Measurements from ENCODE around the gene PWWP2A.

PWWP2A gene

DNA sequence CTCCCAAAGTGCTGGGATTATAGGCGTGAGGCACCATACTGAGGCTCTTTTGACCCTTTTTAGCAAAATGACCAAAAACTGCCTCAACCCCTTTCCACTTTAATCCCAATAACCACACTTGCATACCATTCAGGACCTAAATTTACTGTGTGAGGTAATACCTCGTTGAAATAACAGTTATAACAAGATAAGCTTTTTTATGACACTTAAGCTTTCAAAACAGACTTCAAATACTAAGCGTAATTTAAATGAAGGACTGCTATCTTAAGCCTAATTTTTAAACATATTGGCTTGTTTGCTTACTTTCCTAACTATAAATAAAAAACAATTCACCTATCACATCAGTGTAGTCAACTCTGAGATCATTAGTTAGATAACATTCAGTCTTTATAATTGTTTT is 37.8 kb downstream of the PWWP2A start:
- no peaks in the 10 kb centered on the region for H3K4me1 ChIP-seq (ENCODE audit: low read length)
- no peaks in the 10 kb centered on the region for H3K27me3 ChIP-seq (replicated peaks; ENCODE audit: insufficient read depth, low read length)
- no peak overlapping the region for H3K4me3 ChIP-seq (ENCODE audit: low read length)
- no peaks in the 10 kb centered on the region for H3K79me2 ChIP-seq (ENCODE audit: low read length)
- H3K36me3 ChIP-seq (replicated peaks; ENCODE audit: insufficient read depth, low read length), result no peaks in the 10 kb centered on the region
- H3K27ac ChIP-seq (ENCODE audit: low read length), result no peak overlapping the region
- no peak for DNase-seq
- H3K9me3 ChIP-seq (replicated peaks; ENCODE audit: insufficient read depth, low read length), result no peaks in the 10 kb centered on the region
- no peak overlapping the region for H3K9ac ChIP-seq (ENCODE audit: low read length)
- H4K20me1 ChIP-seq (ENCODE audit: insufficient read depth, low read length), result no peaks in the 10 kb centered on the region
- no peak overlapping the region for H2AFZ ChIP-seq (ENCODE audit: low read length)
- H3F3A ChIP-seq (ENCODE audit: insufficient read depth, low read length), result no peaks in the 10 kb centered on the region
- no peak overlapping the region for H3K4me2 ChIP-seq (ENCODE audit: low read depth, low read length)
- TF ChIP-seq EZH2phosphoT487 (IDR thresholded peaks at IDR 0.05; ENCODE audit: low read length), result no peak
- TF ChIP-seq EZH2 (optimal IDR thresholded peaks at IDR 0.05; ENCODE audit: low read depth, low read length), result no peak
- TF ChIP-seq, protein P1, sequence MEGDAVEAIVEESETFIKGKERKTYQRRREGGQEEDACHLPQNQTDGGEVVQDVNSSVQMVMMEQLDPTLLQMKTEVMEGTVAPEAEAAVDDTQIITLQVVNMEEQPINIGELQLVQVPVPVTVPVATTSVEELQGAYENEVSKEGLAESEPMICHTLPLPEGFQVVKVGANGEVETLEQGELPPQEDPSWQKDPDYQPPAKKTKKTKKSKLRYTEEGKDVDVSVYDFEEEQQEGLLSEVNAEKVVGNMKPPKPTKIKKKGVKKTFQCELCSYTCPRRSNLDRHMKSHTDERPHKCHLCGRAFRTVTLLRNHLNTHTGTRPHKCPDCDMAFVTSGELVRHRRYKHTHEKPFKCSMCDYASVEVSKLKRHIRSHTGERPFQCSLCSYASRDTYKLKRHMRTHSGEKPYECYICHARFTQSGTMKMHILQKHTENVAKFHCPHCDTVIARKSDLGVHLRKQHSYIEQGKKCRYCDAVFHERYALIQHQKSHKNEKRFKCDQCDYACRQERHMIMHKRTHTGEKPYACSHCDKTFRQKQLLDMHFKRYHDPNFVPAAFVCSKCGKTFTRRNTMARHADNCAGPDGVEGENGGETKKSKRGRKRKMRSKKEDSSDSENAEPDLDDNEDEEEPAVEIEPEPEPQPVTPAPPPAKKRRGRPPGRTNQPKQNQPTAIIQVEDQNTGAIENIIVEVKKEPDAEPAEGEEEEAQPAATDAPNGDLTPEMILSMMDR (IDR thresholded peaks at IDR 0.05; ENCODE audit: low read length), result no peak
- no peaks in the 10 kb centered on the region for H3K9me2 ChIP-seq (replicated peaks; ENCODE audit: insufficient read depth, low read length)

DNA sequence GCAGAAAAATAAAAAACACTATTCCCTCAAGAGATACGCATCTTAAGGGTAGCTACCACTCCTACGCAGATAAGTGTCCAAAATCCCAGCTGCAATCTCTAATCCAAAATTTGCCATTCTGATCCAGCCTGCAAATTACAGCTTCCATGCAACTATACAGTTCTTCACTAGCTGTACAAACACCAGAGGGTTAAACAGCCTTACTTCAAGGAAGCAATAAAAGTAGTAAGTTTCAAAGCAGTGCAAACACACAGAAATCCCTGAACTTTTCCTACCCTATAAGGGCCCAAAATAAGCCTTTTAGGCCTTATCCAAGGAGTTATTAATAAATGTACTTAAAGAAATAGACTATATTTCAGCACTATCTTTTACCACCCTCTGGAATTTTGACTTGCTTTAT is 39.5 kb downstream of the PWWP2A start:
- TF ChIP-seq EZH2phosphoT487 (IDR thresholded peaks at IDR 0.05; ENCODE audit: low read length) (no peak), EZH2 (optimal IDR thresholded peaks at IDR 0.05; ENCODE audit: low read depth, low read length) (no peak)
- TF ChIP-seq, protein P1 (IDR thresholded peaks at IDR 0.05; ENCODE audit: low read length), result no peak
- H3K4me3 ChIP-seq (ENCODE audit: low read length), result no peak overlapping the region
- H3K4me2 ChIP-seq (ENCODE audit: low read depth, low read length), result no peak overlapping the region
- H3K27ac ChIP-seq (ENCODE audit: low read length), result no peak overlapping the region
- H3K79me2 ChIP-seq (ENCODE audit: low read length), result no peaks in the 10 kb centered on the region
- no peak overlapping the region for H3K9ac ChIP-seq (ENCODE audit: low read length)
- H3K4me1 ChIP-seq (ENCODE audit: low read length), result no peaks in the 10 kb centered on the region
- no peaks in the 10 kb centered on the region for H3F3A ChIP-seq (ENCODE audit: insufficient read depth, low read length)
- no peaks in the 10 kb centered on the region for H3K9me2 ChIP-seq (replicated peaks; ENCODE audit: insufficient read depth, low read length)
- H3K9me3 ChIP-seq (replicated peaks; ENCODE audit: insufficient read depth, low read length), result no peaks in the 10 kb centered on the region
- no peak overlapping the region for H2AFZ ChIP-seq (ENCODE audit: low read length)
- no peaks in the 10 kb centered on the region for H3K36me3 ChIP-seq (replicated peaks; ENCODE audit: insufficient read depth, low read length)
- DNase-seq, result no peak
- H3K27me3 ChIP-seq (replicated peaks; ENCODE audit: insufficient read depth, low read length), result no peaks in the 10 kb centered on the region
- H4K20me1 ChIP-seq (ENCODE audit: insufficient read depth, low read length), result no peaks in the 10 kb centered on the region

DNA sequence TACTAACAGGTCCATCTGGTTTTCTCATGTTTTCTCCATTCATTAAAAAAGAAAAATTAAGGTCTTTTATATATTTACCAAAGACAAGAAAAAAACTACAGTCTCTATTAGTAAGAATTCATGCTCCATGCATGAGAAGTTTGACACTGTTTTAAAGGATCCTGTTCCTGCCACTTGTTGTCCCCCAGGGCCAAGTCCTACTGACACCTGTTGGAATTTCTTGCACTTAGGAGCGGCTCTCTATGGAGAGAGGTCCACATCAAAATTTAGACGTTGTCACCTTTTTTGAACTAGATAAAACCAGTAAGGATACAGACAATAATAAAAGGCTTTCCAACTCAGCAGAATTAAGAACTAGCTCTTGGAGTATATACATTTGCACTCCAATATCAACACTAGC is 42.3 kb downstream of the PWWP2A start:
- no peaks in the 10 kb centered on the region for H3K9me3 ChIP-seq (replicated peaks; ENCODE audit: insufficient read depth, low read length)
- H3K27me3 ChIP-seq (replicated peaks; ENCODE audit: insufficient read depth, low read length), result no peaks in the 10 kb centered on the region
- no peaks in the 10 kb centered on the region for H3K9me2 ChIP-seq (replicated peaks; ENCODE audit: insufficient read depth, low read length)
- no peak overlapping the region for H3K4me2 ChIP-seq (ENCODE audit: low read depth, low read length)
- no peak for DNase-seq
- H2AFZ ChIP-seq (ENCODE audit: low read length), result no peak overlapping the region
- no peaks in the 10 kb centered on the region for H3K36me3 ChIP-seq (replicated peaks; ENCODE audit: insufficient read depth, low read length)
- no peak overlapping the region for H3K27ac ChIP-seq (ENCODE audit: low read length)
- no peaks in the 10 kb centered on the region for H4K20me1 ChIP-seq (ENCODE audit: insufficient read depth, low read length)
- no peaks in the 10 kb centered on the region for H3F3A ChIP-seq (ENCODE audit: insufficient read depth, low read length)
- H3K9ac ChIP-seq (ENCODE audit: low read length), result no peak overlapping the region
- no peaks in the 10 kb centered on the region for H3K79me2 ChIP-seq (ENCODE audit: low read length)
- H3K4me3 ChIP-seq (ENCODE audit: low read length), result no peak overlapping the region
- TF ChIP-seq, protein P1 (IDR thresholded peaks at IDR 0.05; ENCODE audit: low read length), result no peak
- TF ChIP-seq EZH2phosphoT487 (IDR thresholded peaks at IDR 0.05; ENCODE audit: low read length) (no peak), EZH2 (optimal IDR thresholded peaks at IDR 0.05; ENCODE audit: low read depth, low read length) (no peak)
- H3K4me1 ChIP-seq (ENCODE audit: low read length), result no peaks in the 10 kb centered on the region

All from MM.1S (cell line).